NCI-H2081 (cell line): ENCODE data around the gene SYNJ1.
"Not testable (repeated sequence)": the region's sequence is repeated elsewhere in the genome, so short reads cannot be mapped to it uniquely, and the experiment has no call there.

Source experiments
- DNase-seq, 2 experiments: peaks; one replicate each; lab custom pipeline; 2025; lab: John Stamatoyannopoulos, UW

The SYNJ1 gene

DNA sequence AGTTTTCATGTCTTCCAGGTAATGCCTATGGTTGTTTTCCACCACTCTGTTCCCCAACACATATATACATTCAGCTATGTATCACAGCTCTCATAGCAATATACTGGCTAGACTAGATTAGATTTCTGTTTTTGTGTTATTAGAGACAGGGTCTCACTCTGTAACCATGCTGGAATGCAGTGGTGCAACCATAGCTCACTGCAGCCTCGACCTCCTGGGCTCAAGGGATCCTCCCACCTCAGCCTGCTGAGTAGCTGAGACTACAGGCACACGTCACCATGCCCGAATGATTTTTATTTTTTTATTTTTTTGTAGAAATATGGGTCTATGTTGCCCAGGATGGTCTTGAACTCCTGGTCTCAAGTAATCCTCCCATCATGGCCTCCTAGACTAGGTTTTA, 37.7 kb downstream of the SYNJ1 start:
- no peak for DNase-seq

DNA sequence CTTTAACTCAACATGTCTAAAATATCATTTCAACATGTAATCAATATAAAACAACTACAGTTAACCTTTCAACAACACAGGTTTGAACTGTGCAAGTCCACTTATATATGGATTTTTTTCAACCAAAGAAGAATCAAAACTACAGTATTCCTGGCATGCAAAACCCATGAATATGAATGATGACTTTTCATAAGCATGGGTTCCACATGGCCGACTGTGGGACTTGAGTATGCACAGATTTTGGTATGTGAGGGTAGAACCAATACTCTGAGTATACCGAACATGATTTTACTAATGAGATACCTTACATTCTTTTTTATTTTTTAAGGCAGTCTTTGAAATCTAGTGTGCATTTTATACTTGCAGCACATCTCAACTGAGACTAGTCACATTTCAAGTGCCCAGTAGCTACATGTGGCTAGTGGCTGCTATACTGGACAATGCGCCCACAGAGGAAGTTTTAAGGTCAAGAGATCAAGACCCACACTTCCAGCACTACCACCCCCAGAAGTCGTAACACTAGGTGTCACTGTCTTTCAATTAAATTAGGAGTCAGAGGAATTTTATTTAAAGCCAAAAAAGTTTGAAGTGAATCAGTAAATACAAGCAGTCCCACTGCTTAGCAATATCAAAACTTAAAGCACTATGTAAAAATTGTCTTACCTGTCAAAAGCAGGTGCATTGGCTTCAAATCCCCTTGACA, 40.0 kb downstream of the SYNJ1 start:
- DNase-seq = no peak

DNA sequence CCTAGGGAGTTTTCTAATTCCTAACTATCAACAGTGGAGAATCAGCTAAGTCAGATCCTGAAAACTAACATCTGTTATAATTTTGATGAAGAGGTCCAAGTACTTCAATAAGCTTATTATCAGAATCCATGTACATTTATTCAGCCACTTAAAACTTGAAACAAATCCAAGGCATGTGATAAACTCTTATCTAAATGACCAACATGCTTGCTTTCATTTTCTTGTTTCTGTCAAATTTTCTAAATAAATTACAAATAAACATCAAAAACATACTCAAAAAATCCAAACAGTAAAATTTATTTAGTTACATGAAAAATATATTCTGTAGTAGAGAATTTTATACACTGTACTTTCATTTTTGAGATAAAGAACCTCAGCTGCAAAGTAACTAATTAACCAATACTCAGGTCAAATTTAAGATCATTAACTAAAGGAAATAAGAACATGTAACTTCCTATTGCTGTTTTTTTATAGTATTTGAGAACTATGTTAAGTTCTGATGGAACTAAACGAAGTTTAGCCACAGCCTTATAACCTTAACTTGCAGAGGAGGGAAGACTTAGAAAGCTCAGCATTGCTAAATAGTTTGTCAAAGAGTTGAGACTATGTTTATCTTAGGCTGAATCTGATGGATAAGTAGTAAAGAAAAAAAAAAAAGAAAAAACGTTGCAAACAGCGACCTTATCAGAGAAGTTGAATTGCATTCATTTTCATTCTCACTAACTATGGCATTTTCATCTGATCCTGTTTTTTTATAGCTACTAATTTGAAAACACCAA, 44.9 kb downstream of the SYNJ1 start:
- no peak for DNase-seq

GRCh38 chr21:32674731-32675130, 53.1 kb downstream of the SYNJ1 start:
- no peak for DNase-seq

DNA sequence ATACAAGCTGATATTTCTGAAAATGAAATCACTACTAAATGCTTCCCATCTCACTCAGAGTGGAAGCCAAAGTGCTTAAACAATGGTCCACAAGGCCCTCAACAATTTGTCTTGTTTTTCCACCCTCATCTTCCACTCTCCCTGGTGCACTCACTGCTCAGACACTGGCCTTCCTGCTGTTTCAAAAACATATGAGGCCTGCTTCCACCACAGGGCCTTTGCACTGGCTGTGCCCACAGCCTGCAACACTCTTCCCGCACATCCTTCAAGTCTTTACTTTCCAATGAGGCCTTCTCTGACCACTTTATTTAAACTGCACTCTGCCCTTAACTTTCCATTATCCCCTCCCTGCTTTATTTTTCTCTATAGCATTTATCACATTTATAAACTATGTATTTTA, 53.8 kb downstream of the SYNJ1 start:
- no peak for DNase-seq

DNA sequence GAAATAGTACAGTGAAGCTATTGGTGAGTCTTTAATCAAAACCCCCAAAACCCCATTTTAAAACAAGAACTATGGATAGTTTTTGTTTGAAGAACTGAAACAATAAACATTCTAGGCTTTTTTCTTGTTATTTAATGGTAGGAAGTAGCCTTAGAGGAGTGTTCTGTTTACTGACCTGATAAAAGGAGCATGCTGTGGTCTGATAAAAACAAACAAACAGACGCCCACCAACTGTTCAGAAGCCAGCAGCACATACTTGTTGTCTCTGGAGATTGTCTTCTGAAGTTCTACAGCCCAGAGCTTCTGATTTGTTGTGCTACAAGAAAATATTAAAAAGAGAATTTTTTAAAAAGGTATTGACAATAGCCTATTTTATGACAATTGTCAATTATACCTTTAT, 61.6 kb downstream of the SYNJ1 start:
- no peak for DNase-seq

DNA sequence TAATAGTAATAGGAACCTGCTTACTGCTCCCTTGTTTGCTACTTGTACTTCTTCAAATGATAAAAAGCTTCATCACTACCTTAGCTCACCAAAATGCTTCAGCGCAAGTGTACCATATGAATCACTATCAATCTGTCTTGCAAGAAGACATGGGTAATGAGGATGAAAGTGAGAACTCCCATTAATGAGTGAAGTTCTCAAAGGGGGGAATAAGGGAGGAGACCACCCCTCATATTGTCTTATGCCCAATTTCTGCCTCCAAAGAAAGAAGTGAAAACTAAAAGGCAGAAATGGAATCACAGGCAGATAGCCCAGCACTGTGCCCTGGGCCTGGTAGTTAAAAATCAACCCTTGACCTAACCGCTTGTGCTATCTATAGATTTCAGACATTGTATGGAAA, 63.7 kb downstream of the SYNJ1 start:
- DNase-seq = not testable (repeated sequence)

GRCh38 chr21:32661981-32662380, 65.8 kb downstream of the SYNJ1 start:
- not testable (repeated sequence) for DNase-seq

- not testable (repeated sequence) for DNase-seq
Measured at GRCh38 chr21:32661026-32661782, 66.6 kb downstream of the SYNJ1 start.

DNA sequence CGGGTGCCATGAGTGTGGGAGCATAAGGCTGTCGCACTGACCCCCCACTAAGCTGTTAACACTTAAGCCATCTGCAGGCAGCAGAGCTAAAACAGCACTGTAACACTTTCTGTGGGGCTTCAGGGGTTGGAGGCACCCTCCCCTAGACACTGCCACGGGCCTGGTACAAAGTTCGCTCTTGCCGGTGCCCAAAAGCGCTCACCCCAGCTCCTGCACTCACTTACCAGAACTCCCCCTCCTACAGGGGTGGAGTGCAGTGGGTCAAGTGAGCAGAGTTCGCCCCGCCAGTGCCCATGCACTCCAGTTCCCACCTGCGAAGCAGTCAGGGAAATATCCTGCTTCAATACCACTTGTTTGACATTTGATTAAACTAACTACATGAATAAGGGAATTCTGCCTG, 69.3 kb downstream of the SYNJ1 start:
- no peak for DNase-seq

GRCh38 chr21:32653326-32653901, 74.4 kb downstream of the SYNJ1 start:
- DNase-seq = peak in 1 of 2 experiments; percentile 0

DNA sequence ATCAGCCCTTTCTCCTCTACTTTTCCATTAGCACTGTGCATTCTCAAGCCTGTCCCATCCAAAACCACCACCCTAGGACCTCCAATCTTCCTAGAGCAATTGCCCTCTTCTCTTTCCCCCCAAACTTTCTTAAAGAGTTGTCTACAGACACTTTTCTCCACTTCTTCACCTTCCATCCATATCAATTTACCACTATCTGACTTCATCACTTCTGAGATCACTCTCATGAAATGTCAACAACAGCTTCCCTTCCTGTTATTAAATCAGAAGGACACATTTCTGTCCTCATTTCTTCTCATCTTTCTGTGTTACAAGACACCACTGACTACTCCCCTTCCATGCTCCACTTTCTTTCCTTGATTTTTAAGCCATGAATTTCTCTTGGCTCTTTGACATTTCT, 79.6 kb downstream of the SYNJ1 start:
- no peak for DNase-seq

GRCh38 chr21:32645261-32646182, 82.3 kb downstream of the SYNJ1 start:
- no peak for DNase-seq

DNA sequence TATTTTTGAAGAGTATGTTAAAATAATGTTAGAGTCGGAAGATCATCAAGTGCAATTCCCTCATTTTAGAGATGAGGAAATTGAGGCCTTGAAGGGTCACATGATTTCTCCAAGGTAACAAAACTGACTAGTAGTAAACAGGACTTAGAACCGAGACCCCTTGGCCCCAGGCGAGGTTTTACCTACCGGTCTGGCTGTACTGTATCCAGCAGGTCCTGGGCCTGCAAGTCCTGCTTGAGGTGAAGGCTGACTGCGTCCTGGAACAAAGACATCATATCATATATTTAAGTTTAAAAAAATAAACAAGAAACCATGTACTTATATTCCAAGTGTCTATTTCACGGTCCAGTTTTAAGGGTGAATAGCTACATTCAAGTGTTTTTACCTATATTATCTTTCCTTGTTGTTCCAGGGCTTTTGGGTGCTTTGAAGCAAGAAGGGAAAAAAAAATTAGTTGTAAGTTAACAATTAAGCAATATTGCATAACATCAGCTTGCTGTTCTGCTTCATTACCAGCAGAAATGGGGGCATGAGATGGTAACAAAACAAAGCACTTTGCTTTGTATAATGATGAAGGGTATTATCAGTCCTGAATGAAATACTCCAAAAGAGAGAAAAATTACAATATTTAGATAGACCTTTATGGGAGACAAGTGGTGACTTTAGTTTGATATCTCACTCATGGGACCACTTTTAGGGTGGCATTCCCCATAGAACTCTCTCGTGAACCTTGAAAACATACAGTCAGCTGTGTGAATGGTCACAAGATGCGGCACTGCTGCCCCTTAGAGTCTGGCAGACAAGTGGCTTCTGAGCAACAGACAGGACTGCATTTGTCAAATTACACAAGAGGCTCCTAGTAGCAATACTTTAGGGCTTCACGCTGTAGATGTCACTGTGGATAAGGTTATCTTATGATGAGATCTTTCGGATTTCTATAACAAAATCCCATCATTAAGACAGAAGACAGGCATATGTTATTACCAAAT, 85.8 kb downstream of the SYNJ1 start:
- no peak for DNase-seq

DNA sequence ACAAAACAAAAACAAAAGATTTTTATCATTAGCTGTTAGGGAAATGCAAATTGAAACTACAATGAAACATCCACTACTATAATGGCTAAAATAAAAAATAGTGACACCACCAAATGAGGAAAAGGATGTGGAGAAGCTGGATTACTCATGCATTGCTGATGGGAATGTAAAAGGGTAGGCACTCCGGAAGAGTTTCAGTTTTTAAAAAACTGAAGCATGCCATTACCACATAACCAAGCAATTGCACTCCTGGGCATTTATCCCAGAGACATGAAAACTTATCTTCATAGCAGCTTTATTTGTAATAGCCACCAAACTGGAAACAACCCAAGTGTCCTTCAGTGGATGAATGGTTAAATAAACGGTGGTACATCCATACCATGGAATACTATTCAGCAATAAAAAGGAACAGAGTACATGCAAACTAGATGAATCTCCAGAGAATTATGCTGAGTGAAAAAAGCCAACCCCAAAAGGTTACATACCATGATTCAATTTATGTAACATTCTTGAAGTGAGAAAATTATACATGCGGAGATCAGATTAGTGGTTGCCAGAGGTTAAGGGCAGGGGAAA, 101.1 kb downstream of the SYNJ1 start:
- no peak for DNase-seq

GRCh38 chr21:32618218-32618617, 109.6 kb downstream of the SYNJ1 start:
- not testable (repeated sequence) for DNase-seq

DNA sequence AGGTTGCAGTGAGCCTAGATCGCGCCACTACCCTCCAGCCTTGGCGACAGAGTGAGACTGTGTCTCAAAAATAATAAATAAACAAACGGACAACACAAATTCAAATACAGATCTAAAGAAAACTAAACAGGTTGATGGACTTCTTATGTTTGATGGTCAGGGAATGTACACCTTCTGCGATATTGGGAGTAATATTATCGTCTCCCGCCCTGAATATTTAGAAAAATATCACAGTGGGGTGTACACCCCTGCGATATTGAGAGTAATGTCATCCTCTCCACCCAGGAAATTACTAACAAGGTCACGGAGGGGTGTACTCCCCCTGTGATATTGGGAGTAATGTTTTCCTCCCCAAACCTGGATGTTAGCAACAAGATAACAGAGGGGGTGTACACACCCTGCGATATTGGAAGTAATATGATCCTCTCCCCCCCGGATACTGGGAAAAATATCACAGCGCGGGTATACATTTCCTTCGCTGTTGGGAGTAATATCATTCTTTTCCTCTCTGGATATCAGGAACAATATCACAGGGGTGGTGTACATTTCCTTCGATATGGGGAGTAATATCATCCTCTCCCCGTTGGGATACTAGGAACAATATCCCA, 114.3 kb downstream of the SYNJ1 start:
- DNase-seq = no peak

- DNase-seq = no peak
Measured at GRCh38 chr21:32612999-32613337, 114.8 kb downstream of the SYNJ1 start.
